B cell (primary cell): ENCODE measurements around the gene MARF1. TPM values are rescaled to one million over a fixed set of nuclear protein-coding genes. Genes with fewer than 3 reads are reported as not detected.

Experiments used
- ATAC-seq: fragments of 200-7000 bp; cut with Tn5 transposase; one replicate; pipeline ENCODE4 v1.10.0; 2021; ENCODE audit warnings: low read depth, mild to moderate bottlenecking, moderate number of reproducible peaks, moderate library complexity
- CTCF ChIA-PET: fragments of 350-600 bp; sonication (Branson Sonifier 250); formaldehyde crosslinking; loops from one replicate; lab custom pipeline; 2021; ENCODE audit warnings: antibody characterized with exemption, inconsistent platforms; lab: Charles Lee
- POLR2A ChIA-PET: fragments of 350-600 bp; sonication (Branson Sonifier 250); formaldehyde crosslinking; loops from one replicate; lab custom pipeline; 2021; ENCODE audit warnings: antibody characterized with exemption; lab: Charles Lee
- DNase-seq: peaks from one replicate; pipeline ENCODE4 v3.0.0; 2013
- H2AFZ ChIP-seq: 2 replicates; pipeline ENCODE4 v1.6.1; 2012; ENCODE audit warnings: mild to moderate bottlenecking, low read depth, low read length; ENCODE audit not compliant: insufficient read depth, poor library complexity, severe bottlenecking
- H3K27ac ChIP-seq, 2 donors: 1 replicate in 1 of 2; 2 replicates in 1 of 2; pipeline ENCODE4 v1.5.1; 2012 to 2013; ENCODE audit warnings: low read length in 2 of 2, mild to moderate bottlenecking in 2 of 2, moderate library complexity in 1 of 2
- H3K27me3 ChIP-seq, 4 experiments: fragments of 200-600 bp in 1 of 4; sonication (generic) in 1 of 4; replicated peaks in 1 of 4; 1 replicate in 2 of 4; 2 replicates in 2 of 4; pipeline versions ENCODE4 v1.6.1 to v1.7.0; 2013 to 2016; ENCODE audit warnings: low read length in 3 of 4, mild to moderate bottlenecking in 2 of 4, mixed read lengths in 1 of 4, moderate library complexity in 1 of 4; ENCODE audit not compliant: insufficient read depth in 4 of 4, control insufficient read depth in 3 of 4; ENCODE audit errors: control extremely low read depth in 1 of 4
- H3K36me3 ChIP-seq, 2 experiments: replicated peaks in 1 of 2; 1 replicate in 1 of 2; 2 replicates in 1 of 2; pipeline versions ENCODE4 v1.6.1 to v1.7.1; 2013; ENCODE audit warnings: low read length in 1 of 2; ENCODE audit not compliant: insufficient read depth in 2 of 2, control insufficient read depth in 1 of 2; ENCODE audit errors: control extremely low read depth in 1 of 2, extremely low read depth in 1 of 2
- H3K4me1 ChIP-seq, 2 donors: fragments of 200-600 bp in 1 of 2; sonication (generic) in 1 of 2; 1 replicate in 1 of 2; 2 replicates in 1 of 2; pipeline versions ENCODE4 v1.5.1 to v1.6.1; 2013 to 2017; ENCODE audit warnings: low read length in 2 of 2; ENCODE audit not compliant: control insufficient read depth in 2 of 2, insufficient read depth in 2 of 2
- H3K4me2 ChIP-seq: replicated peaks from 2 replicates; pipeline ENCODE3; 2012; ENCODE audit warnings: mild to moderate bottlenecking, low read depth, low read length; ENCODE audit not compliant: poor library complexity, severe bottlenecking
- H3K4me3 ChIP-seq, 5 experiments: fragments of 200-600 bp in 1 of 5; sonication (generic) in 1 of 5; 1 replicate in 3 of 5; 2 replicates in 2 of 5; pipeline versions ENCODE4 v1.5.1 to v1.7.0; 2011 to 2016; ENCODE audit warnings: low read length in 4 of 5, mild to moderate bottlenecking in 4 of 5, low read depth in 2 of 5, control low read depth in 1 of 5, moderate library complexity in 1 of 5; ENCODE audit not compliant: insufficient read depth in 1 of 5; ENCODE audit errors: control extremely low read depth in 1 of 5, extremely low read depth in 1 of 5
- H3K79me2 ChIP-seq: fragments of 200-600 bp; sonication (generic); one replicate; pipeline ENCODE4 v1.6.0; 2016; ENCODE audit warnings: low read length; ENCODE audit not compliant: control insufficient read depth, insufficient read depth
- H3K9ac ChIP-seq: fragments of 200-600 bp; sonication (generic); 2 replicates; pipeline ENCODE4 v1.6.1; 2017; ENCODE audit warnings: mild to moderate bottlenecking, low read length, moderate library complexity
- H3K9me3 ChIP-seq, 3 donors: one replicate each; pipeline versions ENCODE4 v1.6.1 to v1.7.1; 2013; ENCODE audit warnings: low read length in 2 of 3; ENCODE audit not compliant: control insufficient read depth in 2 of 3, insufficient read depth in 1 of 3; ENCODE audit errors: control extremely low read depth in 1 of 3
- H4K20me1 ChIP-seq: 2 replicates; pipeline ENCODE4 v1.6.0; 2012; ENCODE audit warnings: mild to moderate bottlenecking, low read length; ENCODE audit not compliant: insufficient read depth, control insufficient read depth, poor library complexity, severe bottlenecking
- H3K27ac Mint-ChIP-seq: one replicate; pipeline ENCODE4 v1.8.0; 2021; ENCODE audit warnings: mixed read lengths
- H3K27me3 Mint-ChIP-seq: one replicate; pipeline ENCODE4 v1.8.0; 2021; ENCODE audit warnings: mixed read lengths
- H3K4me1 Mint-ChIP-seq: one replicate; pipeline ENCODE4 v1.8.0; 2021; ENCODE audit warnings: mixed read lengths
- H3K4me3 Mint-ChIP-seq: one replicate; pipeline ENCODE4 v1.8.0; 2021; ENCODE audit warnings: mixed read lengths
- H3K9me3 Mint-ChIP-seq: one replicate; pipeline ENCODE4 v1.8.0; 2022; ENCODE audit warnings: mixed read lengths; ENCODE audit not compliant: insufficient read depth
- EZH2 ChIP-seq: IDR thresholded peaks from 2 replicates; pipeline ENCODE4 v1.6.1; 2012; ENCODE audit warnings: borderline replicate concordance, low read depth, mild to moderate bottlenecking, moderate library complexity, low read length; ENCODE audit not compliant: insufficient read depth, poor library complexity, severe bottlenecking
- WGBS: methylation state at CpG from one replicate; pipeline ENCODE4 v1.1.5; 2013; ENCODE audit warnings: missing lambda C conversion rate; ENCODE audit not compliant: insufficient coverage; 5-methylcytosine and 5-hydroxymethylcytosine counted together
- intact Hi-C: fragments of 100-400 bp; cut with micrococcal nuclease; formaldehyde crosslinking; loops from one replicate; pipeline ENCODE4 v1.10.0; 2022
- polyA plus RNA-seq: library from polyadenylated mRNA; depleted of rRNA; stranded (reverse); fragments of >200 nt; gene quantifications from 2 replicates; pipeline ENCODE4 v1.2.3, GENCODE V29; 2012
- total RNA-seq, 2 donors: library from RNA; stranded (reverse); fragments of 120-200 nt in 1 of 2; gene quantifications; 1 replicate in 1 of 2; 2 replicates in 1 of 2; pipeline versions ENCODE4 v1.2.3 to v1.2.4, GENCODE V29; 2013 to 2022
- TF ChIP-seq, protein P1 (sequence below): fragments of 200-600 bp; IDR thresholded peaks from one replicate; pipeline ENCODE4 v1.8.0; 2022; ENCODE audit warnings: antibody characterized with exemption, mild to moderate bottlenecking

The MARF1 gene
- total and polyA plus RNA-seq, 2 donors (not counting 1 experiment from before 2014, with no cell fraction given): 68.0 to 366 TPM

DNA sequence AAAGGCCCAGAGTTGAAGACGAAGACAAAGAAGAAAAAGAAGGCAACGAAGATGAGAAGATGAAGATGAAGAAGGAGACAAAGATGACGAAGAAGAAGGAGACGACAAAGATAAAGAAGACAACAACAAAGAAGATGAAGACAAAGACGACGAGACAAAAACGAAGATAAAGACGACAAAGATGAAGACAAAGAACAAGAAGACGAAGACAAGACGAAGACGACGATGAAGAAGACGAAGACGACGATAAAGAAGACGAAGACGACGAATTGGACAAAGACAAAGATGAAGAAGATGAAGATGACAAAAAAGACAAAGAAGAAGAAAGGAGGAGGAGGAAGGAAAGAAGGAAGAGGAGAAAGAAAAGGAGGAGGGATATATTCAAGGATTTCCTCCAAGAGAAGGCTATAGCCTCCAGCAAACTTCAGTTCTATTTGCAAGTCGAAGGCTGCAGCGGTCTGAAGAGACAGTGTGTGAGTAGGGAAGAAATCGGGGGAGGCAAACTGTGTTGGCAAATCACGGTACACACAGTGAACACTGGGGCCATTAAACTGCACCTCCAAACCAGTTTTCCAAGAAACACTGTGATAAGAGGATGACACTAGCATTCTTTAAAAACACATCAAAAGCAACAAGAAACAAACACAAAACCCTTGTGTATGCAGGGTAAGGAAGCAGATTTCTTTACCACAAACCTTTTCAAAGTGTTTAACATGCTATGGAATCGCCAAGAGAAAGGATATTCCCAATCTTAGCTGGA, 40.5 kb downstream of the MARF1 start:
- DNase-seq: no peak
- no peaks in the 10 kb centered on the region for H3K9me3 ChIP-seq
- H3K27me3 Mint-ChIP-seq: no peaks in the 10 kb centered on the region
- peaks cover 30% of the 10 kb centered on the region for H3K79me2 ChIP-seq
- no peaks in the 10 kb centered on the region for H3K4me1 ChIP-seq
- H4K20me1 ChIP-seq: peaks cover 61% of the 10 kb centered on the region
- no peaks in the 10 kb centered on the region for H3K27me3 ChIP-seq
- no peak overlapping the region for H3K27ac ChIP-seq
- ChIA-PET CTCF (interaction anchor here (1.0 kb wide), 1 partner anchor 10 kb away, joined by 4 read pairs; no protein-coding TSS in a partner anchor), POLR2A (no interaction called here)
- H3K9ac ChIP-seq: no peak overlapping the region
- H3K27ac Mint-ChIP-seq: no peak overlapping the region
- H3K36me3 ChIP-seq: peaks cover 9 to 99% of the 10 kb centered on the region in 2 experiments
- 97% methylated on average over 18 of the region's 23 CpGs for WGBS
- TF ChIP-seq EZH2: no peak
- TF ChIP-seq, protein P1, sequence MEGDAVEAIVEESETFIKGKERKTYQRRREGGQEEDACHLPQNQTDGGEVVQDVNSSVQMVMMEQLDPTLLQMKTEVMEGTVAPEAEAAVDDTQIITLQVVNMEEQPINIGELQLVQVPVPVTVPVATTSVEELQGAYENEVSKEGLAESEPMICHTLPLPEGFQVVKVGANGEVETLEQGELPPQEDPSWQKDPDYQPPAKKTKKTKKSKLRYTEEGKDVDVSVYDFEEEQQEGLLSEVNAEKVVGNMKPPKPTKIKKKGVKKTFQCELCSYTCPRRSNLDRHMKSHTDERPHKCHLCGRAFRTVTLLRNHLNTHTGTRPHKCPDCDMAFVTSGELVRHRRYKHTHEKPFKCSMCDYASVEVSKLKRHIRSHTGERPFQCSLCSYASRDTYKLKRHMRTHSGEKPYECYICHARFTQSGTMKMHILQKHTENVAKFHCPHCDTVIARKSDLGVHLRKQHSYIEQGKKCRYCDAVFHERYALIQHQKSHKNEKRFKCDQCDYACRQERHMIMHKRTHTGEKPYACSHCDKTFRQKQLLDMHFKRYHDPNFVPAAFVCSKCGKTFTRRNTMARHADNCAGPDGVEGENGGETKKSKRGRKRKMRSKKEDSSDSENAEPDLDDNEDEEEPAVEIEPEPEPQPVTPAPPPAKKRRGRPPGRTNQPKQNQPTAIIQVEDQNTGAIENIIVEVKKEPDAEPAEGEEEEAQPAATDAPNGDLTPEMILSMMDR: no peak
- no peak overlapping the region for H2AFZ ChIP-seq
- H3K4me3 ChIP-seq: no peak overlapping the region
- ATAC-seq: no peak
- intact Hi-C loops: no loop called here
- no peak overlapping the region for H3K4me3 Mint-ChIP-seq
- H3K4me1 Mint-ChIP-seq: no peaks in the 10 kb centered on the region
- H3K4me2 ChIP-seq: no peak overlapping the region
- no peaks in the 10 kb centered on the region for H3K9me3 Mint-ChIP-seq

DNA sequence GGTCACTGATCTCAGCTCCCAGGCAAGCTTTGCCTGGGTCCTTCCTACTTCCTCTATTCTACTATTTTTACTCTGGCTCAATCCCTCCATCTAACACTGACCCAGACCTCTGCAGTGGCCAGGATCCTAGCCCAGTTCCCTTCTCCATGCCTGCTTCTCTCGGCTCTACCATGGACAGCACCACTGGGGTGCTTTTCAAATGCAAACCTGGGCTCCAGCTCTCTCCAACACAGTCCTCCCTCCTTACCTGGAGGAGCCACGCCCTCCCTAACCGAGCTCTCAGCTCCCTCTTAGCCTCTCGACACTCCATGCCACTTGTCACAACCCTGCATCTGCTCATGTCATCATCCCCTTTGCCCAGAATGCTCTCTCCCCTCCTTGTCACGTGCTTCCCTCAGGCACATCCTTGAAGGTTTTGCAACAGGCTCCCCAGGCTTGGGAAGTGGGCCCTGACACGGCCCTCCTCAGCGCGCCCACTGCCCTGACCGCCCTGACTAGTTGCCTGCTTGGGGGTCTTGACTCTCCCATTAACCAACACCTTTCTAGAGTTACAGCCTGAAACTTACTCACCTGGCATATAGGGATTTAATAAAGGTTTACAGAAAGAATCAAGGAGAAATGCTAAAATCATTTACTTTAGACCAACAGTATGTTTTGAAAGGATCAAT, 41.6 kb downstream of the MARF1 start:
- DNase-seq (no peak), ATAC-seq (no peak)
- Histone ChIP-seq H3K27me3 (no peaks in the 10 kb centered on the region), H3K27ac (no peak overlapping the region), H3K4me3 (no peak overlapping the region), H3K9me3 (no peaks in the 10 kb centered on the region), H4K20me1 (peaks cover 55% of the 10 kb centered on the region), H3K9ac (no peak overlapping the region), H3K4me2 (no peak overlapping the region), H3K36me3 (peaks cover 8 to 99% of the 10 kb centered on the region in 2 experiments), H3K4me1 (no peaks in the 10 kb centered on the region), H3K79me2 (peaks cover 19% of the 10 kb centered on the region), H2AFZ (no peak overlapping the region)
- Mint-ChIP-seq H3K27ac (peak overlapping the region; percentile 70), H3K4me3 (no peak overlapping the region), H3K9me3 (no peaks in the 10 kb centered on the region), H3K4me1 (no peaks in the 10 kb centered on the region), H3K27me3 (no peaks in the 10 kb centered on the region)
- TF ChIP-seq, protein P1: no peak
- TF ChIP-seq EZH2: no peak
- CTCF ChIA-PET: interaction anchor here (1.4 kb wide), 1 partner anchor 11 kb away, joined by 3 read pairs; no protein-coding TSS in a partner anchor
- WGBS: 95% methylated on average over 6 of the region's 9 CpGs
- intact Hi-C loops: no loop called here
- POLR2A ChIA-PET: interaction anchor here (0.9 kb wide), 1 partner anchor 41 kb away, joined by 3 read pairs; the partner anchor contains the start of gene MARF1
